Pericardium fibroblast (primary cell): Measurements from ENCODE around the gene TUBGCP5. TPM values are rescaled to one million over a fixed set of nuclear protein-coding genes. Genes with fewer than 3 reads are reported as not detected.

Experiments
- total RNA-seq: library from RNA; depleted of rRNA; stranded (reverse); fragments of >200 nt; gene quantifications from 2 replicates; pipeline ENCODE4 v1.2.3, GENCODE V29; 2015

Gene TUBGCP5
- total RNA-seq: 10.5 and 15.4 TPM in 2 replicates

GRCh38 chr15:23039143-23039916, at the start of gene TUBGCP5:
TSS of gene TUBGCP5 (minus strand) at chr15:23039569. CDS start at chr15:23039543, 26 bp downstream.

GRCh38 chr15:22980189-22981050, 58.9 kb downstream of the TUBGCP5 start, which contains the start of gene CYFIP1:
TSS of gene CYFIP1 (minus strand) at chr15:22980368. CDS start at chr15:22947285, 33,083 bp downstream.

Other genes with a start within 250 kb of the TUBGCP5 start
- gene NIPA2, start 200.9 kb downstream of the TUBGCP5 start, total RNA-seq: 31.0 and 49.6 TPM in 2 replicates
- 53.5 and 63.7 TPM in 2 replicates for gene CYFIP1, start 59.2 kb downstream of the TUBGCP5 start, total RNA-seq
- not detected in 2 replicates for gene GOLGA6L1, start 97.3 kb upstream of the TUBGCP5 start, total RNA-seq